Neuron (in vitro differentiated cells): Measurements from ENCODE around the gene SMG5.
"Not testable (repeated sequence)": the region's sequence is repeated elsewhere in the genome, so short reads cannot be mapped to it uniquely, and the experiment has no call there.

Experiments
- H2AFZ ChIP-seq: one replicate; pipeline ENCODE4 v1.6.1; 2013; ENCODE audit warnings: low read depth, mild to moderate bottlenecking, inconsistent platforms, low read length, moderate library complexity
- H3K27me3 ChIP-seq: one replicate; pipeline ENCODE4 v1.6.1; 2013; ENCODE audit warnings: low read length; ENCODE audit not compliant: insufficient read depth
- H3K36me3 ChIP-seq: one replicate; pipeline ENCODE4 v1.6.1; 2013; ENCODE audit warnings: low read length; ENCODE audit not compliant: insufficient read depth
- H3K4me1 ChIP-seq: one replicate; pipeline ENCODE4 v1.6.1; 2013; ENCODE audit warnings: low read length; ENCODE audit not compliant: insufficient read depth
- H3K4me3 ChIP-seq: 2 replicates; pipeline ENCODE4 v1.5.1; 2013; ENCODE audit warnings: mild to moderate bottlenecking, low read length, moderate library complexity
- H3K9me3 ChIP-seq: one replicate; pipeline ENCODE4 v1.6.1; 2013; ENCODE audit warnings: low read length

Gene SMG5, protein sequence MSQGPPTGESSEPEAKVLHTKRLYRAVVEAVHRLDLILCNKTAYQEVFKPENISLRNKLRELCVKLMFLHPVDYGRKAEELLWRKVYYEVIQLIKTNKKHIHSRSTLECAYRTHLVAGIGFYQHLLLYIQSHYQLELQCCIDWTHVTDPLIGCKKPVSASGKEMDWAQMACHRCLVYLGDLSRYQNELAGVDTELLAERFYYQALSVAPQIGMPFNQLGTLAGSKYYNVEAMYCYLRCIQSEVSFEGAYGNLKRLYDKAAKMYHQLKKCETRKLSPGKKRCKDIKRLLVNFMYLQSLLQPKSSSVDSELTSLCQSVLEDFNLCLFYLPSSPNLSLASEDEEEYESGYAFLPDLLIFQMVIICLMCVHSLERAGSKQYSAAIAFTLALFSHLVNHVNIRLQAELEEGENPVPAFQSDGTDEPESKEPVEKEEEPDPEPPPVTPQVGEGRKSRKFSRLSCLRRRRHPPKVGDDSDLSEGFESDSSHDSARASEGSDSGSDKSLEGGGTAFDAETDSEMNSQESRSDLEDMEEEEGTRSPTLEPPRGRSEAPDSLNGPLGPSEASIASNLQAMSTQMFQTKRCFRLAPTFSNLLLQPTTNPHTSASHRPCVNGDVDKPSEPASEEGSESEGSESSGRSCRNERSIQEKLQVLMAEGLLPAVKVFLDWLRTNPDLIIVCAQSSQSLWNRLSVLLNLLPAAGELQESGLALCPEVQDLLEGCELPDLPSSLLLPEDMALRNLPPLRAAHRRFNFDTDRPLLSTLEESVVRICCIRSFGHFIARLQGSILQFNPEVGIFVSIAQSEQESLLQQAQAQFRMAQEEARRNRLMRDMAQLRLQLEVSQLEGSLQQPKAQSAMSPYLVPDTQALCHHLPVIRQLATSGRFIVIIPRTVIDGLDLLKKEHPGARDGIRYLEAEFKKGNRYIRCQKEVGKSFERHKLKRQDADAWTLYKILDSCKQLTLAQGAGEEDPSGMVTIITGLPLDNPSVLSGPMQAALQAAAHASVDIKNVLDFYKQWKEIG

DNA sequence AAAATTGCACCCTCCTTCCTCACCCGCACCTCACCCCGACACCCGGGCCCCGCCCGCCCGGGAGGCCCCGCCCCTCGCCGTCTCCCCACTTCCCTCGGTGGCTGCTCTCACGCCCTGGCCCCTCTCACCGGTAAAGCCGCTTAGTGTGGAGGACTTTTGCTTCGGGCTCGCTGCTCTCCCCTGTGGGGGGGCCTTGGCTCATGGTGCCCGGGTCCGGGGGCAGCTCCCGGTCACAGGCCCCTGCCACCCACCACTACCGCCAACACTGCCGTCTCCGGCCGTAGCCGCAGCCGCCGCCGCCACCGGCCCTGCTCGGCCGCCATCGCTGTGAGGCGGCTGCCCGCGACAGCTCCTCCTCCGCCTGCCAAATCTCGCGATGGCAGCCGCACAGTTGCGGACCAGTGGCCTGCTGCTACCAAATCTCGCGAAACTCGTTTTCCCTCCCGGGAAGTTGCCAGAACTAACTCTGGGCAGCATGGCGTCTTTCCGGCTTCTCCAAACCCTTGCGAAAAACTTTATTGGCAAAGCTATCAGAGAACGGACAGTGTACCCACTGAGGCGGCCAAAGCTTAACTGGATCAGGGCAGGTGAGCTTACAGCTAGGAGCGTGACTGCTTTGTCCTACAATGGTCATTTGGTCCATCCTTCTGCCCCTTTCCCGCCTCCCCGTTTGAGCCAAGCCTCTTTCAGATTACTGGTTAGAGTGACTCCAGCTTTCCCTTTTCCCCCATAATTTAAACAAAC is at the start of gene SMG5:
Gene SMG5, minus strand, starts transcription at position 347 of the 744 bp plus-strand sequence. Its CDS starts 145 bp downstream, at position 202.
- Histone ChIP-seq H3K27me3 (no peaks in the 10 kb centered on the region), H3K4me1 (peaks cover 16% of the 10 kb centered on the region), H3K4me3 (peak within 1 kb of the TSS; percentile 65), H3K36me3 (peaks cover 20% of the 10 kb centered on the region), H2AFZ (peak within 1 kb of the TSS; percentile 40), H3K9me3 (no peaks in the 10 kb centered on the region)

DNA sequence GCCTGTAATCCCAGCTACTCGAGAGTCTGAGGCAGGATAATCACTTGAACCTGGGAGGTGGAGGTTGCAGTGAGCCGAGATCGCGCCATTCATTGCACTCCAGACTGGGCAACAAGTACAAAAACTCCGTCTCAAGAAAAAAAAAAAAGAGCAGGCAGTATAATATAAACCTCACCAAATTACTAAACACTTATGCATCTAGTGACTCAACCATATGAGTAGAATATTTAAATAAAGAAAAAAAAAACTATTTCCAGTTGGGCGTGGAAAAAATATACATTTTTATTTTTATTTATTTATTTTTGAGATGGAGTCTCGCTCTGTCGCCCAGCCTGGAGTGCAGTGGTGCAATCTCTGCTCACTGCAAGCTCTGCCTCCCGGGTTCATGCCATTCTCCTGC is 40.6 kb upstream of the SMG5 start:
- not testable (repeated sequence) for H3K4me3 ChIP-seq, H3K27me3 ChIP-seq, H3K9me3 ChIP-seq, H2AFZ ChIP-seq, H3K4me1 ChIP-seq
- H3K36me3 ChIP-seq, result peaks cover 77% of the 10 kb centered on the region

DNA sequence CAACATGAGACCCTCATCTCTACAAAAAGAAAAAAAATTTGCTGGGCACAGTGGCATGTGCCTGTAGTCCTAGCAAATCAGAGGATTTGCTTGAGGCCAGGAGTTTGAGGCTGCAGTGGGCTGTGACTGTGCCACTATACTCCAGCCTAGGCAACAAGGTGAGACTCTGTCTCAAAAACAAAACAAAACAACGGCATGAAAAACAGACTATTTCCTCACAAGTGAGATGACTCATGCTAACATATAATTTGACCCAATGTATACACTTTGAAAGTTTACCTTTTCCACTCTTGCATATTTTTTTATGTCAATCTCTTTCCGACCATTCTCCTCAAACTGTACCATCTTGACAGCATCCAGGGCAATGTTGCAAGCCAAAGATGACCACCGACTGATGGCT is 37.9 kb upstream of the SMG5 start:
- Histone ChIP-seq H3K36me3 (peaks cover 89% of the 10 kb centered on the region), H3K9me3 (no peaks in the 10 kb centered on the region), H3K27me3 (no peaks in the 10 kb centered on the region), H3K4me1 (no peaks in the 10 kb centered on the region), H3K4me3 (no peak overlapping the region), H2AFZ (no peak overlapping the region)

DNA sequence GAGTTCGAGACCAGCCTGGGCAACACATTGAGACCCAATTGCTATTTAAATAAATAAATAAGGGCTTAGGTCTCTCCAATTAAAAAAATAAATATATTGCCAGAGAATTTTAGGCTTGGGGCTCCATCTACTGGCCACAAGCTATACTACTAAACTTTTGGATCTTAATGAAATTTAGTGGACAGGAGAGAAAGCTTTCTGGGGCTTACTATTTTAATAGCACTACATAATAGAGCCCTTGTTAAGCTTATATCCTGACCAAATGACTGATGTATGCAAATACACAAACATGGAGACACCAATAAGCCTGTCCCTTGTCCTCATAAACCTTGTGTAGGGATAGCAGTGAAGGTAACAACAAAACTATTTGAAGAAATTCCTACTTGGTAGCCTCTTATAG is 37.0 kb upstream of the SMG5 start:
- Histone ChIP-seq H3K4me1 (no peaks in the 10 kb centered on the region), H3K36me3 (peaks cover 88% of the 10 kb centered on the region), H3K4me3 (no peak overlapping the region), H3K9me3 (no peaks in the 10 kb centered on the region), H2AFZ (no peak overlapping the region), H3K27me3 (no peaks in the 10 kb centered on the region)

DNA sequence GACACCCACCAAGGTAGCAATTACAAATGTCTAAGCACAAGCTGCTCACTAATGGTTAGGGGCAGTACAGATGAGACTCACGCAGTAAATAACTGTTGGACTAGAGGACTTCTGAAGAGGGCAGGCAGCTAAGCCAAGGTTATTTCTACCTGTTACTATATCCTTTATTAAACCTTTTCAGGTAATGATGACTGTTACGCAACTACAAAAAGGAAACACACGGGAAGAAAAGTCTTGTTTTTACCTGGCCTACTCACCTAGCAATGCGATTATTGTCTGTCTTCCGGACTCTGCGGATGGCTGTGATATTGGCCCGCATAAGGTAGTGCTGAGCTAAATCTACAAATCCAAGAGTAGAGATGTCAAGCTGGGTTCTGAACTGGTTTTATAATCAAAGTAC is 34.3 kb upstream of the SMG5 start:
- Histone ChIP-seq H3K4me1 (no peaks in the 10 kb centered on the region), H3K27me3 (no peaks in the 10 kb centered on the region), H2AFZ (no peak overlapping the region), H3K36me3 (peaks cover 89% of the 10 kb centered on the region), H3K9me3 (no peaks in the 10 kb centered on the region), H3K4me3 (no peak overlapping the region)

DNA sequence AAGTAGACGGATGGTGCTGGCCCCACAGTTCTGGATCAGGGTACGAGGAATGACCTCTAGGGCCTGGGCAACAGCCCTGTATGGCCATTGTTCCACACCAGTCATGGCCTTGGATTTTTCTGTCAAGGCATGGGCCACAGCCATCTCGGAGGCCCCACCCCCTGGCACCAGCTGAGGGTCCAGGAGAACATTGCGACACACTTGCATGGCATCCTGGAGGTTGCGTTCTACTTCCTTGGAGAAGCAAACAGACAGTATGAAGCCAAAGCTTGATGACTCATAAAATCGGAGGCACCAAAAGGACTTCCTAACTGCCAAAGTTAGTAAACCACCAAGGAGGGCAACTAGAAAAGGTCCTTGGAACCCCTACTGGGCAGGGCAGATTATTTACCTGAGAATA is 28.3 kb upstream of the SMG5 start:
- Histone ChIP-seq H3K4me1 (no peaks in the 10 kb centered on the region), H3K9me3 (no peaks in the 10 kb centered on the region), H2AFZ (no peak overlapping the region), H3K4me3 (no peak overlapping the region), H3K27me3 (no peaks in the 10 kb centered on the region), H3K36me3 (peaks cover 74% of the 10 kb centered on the region)

DNA sequence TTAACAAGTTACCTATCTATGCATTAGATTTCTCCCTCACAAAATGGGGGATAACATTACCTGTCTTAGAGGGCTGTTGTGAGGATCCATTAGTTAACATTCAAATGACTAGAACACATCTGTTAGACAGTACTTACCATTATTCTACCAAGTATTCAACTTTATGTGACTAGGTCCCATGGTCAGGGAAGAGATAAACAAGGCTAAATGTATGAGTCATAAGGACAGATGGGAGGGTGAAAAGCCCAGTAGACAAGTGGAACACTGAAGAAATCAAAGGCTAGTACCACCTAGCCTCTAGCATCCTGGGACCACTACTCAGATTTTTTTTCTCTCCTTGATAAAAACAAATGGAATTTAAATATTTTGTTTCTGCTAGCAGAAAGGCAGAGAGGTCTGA is 25.5 kb upstream of the SMG5 start:
- Histone ChIP-seq H3K4me1 (no peaks in the 10 kb centered on the region), H3K36me3 (peaks cover 63% of the 10 kb centered on the region), H3K27me3 (no peaks in the 10 kb centered on the region), H2AFZ (no peak overlapping the region), H3K4me3 (no peak overlapping the region), H3K9me3 (no peaks in the 10 kb centered on the region)

DNA sequence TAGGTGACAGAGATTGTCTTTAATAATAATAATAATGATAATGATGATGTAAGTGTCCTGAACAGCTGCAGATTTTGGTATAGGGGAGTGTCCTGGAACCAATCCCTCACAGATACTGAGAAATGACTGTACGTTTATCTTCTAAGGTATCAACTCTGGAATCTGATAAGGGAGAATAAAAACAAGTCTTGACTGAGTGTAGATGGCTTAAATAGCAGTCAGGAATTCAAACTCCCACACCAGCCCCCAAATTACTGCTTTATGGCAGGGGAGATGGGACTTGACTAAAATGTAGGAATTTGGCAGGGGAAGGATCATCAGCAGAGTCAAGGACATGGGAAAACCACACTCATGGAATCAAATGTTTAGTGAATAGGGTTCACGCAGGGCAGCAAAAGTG is 22.6 kb upstream of the SMG5 start:
- no peaks in the 10 kb centered on the region for H3K4me1 ChIP-seq
- H3K36me3 ChIP-seq, result peaks cover 37% of the 10 kb centered on the region
- H2AFZ ChIP-seq, result no peak overlapping the region
- H3K27me3 ChIP-seq, result no peaks in the 10 kb centered on the region
- no peak overlapping the region for H3K4me3 ChIP-seq
- no peaks in the 10 kb centered on the region for H3K9me3 ChIP-seq

DNA sequence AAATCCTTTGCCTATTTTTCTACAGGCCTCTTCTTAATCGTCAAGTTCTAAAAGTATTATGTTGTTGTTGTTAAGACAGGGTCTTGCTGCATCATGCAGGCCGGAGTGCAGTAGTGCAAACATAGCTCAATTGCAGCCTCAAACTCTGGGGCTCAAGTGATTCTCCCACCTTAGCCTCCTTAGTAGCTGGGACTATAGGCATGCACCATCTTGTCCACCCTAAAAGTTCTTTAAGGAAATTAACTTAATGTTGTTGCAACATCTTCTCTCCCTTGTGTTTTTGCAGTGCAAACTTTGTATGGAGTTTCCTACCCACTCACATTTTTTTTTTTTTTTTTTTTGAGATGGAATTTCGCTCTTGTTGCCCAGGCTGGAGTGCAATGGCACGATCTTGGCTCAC is 20.6 kb upstream of the SMG5 start:
- H3K4me1 ChIP-seq, result no peaks in the 10 kb centered on the region
- no peak overlapping the region for H3K4me3 ChIP-seq
- H3K27me3 ChIP-seq, result no peaks in the 10 kb centered on the region
- H3K36me3 ChIP-seq, result peaks cover 23% of the 10 kb centered on the region
- H2AFZ ChIP-seq, result no peak overlapping the region
- H3K9me3 ChIP-seq, result no peaks in the 10 kb centered on the region

DNA sequence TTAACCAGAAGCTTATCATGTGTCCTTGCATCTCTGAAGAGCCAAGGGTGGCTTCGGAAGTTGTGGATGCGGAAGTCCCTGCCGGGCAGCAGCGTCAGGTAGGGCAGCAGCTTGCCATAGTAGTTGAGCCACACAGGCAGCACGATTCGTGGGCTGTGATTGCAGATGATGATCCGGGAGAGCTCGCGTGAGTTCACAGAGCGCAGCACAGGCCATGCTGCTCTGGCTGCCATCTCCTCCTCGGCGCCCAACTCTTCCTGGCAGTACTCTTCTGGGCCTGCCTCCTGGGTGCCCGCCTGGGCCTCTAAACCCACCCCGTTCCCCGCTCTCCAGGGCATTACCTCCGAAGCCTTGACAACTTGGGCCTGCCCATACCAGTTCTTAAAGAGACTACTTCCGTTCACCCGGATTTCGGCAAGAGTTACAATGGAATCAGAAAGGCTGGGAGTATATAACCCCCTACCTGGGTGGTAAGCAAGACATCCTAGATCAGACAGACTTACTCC is 16.3 kb upstream of the SMG5 start, which contains the start of gene VHLL:
Gene VHLL, minus strand, starts transcription at position 456 of the 506 bp plus-strand sequence. Its CDS starts 118 bp downstream, at position 338.
- no peaks in the 10 kb centered on the region for H3K9me3 ChIP-seq
- H3K27me3 ChIP-seq, result no peaks in the 10 kb centered on the region
- peaks cover 3% of the 10 kb centered on the region for H3K4me1 ChIP-seq
- H2AFZ ChIP-seq, result no peak within 1 kb of the TSS
- H3K4me3 ChIP-seq, result no peak within 1 kb of the TSS
- H3K36me3 ChIP-seq, result peaks cover 3% of the 10 kb centered on the region

DNA sequence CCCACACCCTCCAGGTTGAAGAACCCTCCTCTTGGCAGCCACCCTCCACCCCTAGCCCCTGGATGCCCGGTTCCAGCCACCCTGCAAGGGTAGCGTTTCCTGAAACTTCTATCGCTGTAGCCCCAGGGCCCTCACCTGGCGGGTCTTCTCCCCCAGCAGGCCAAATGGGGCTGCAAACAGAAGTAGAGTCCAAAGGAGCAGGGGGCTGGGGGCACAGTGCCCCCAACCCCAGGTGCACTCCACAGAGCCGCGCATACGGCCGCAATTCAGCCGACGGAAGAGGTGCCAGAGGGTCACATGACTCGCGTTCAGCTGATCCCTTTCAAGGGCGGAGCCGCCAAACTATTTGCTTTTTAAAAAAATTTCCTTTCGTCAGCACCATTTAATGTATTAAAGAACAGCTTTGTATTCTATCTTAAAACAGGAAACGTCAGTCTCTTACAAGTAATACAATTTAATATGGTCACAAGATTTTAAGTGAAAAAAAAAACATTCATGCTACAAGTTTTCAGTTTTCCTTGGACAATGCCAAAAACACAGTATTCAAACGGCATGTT is 12.8 kb upstream of the SMG5 start, which contains the start of gene GLMP:
Gene GLMP, minus strand, starts transcription at position 289 of the 557 bp plus-strand sequence. Its CDS starts 34 bp downstream, at position 255.
- peak within 1 kb of the TSS; percentile 50 for H3K4me3 ChIP-seq
- no peaks in the 10 kb centered on the region for H3K27me3 ChIP-seq
- H3K36me3 ChIP-seq, result no peaks in the 10 kb centered on the region
- H2AFZ ChIP-seq, result peak within 1 kb of the TSS; percentile 83
- peaks cover 3% of the 10 kb centered on the region for H3K4me1 ChIP-seq
- no peaks in the 10 kb centered on the region for H3K9me3 ChIP-seq

DNA sequence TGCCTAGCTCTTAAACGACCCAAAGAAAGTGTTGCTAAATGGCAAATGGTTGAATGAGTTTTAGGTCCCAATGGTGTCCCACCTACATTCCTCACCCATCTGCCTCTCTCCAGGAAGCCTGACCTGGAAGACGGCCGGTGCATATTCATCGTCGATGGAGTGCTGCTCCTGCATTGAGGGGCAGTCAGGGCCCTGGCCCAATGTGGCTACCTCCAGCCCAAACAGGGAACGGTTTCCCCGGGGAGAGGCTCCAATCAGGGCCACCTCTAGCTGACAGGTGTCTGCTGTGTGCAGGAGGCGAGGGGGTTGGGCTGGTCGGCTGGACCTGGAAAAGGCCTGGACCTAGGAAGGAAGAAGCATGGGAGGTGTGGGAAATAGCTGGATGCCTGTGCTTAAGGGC is 11.3 kb upstream of the SMG5 start:
- H3K36me3 ChIP-seq, result peaks cover under 1% of the 10 kb centered on the region
- H3K27me3 ChIP-seq, result no peaks in the 10 kb centered on the region
- no peaks in the 10 kb centered on the region for H3K9me3 ChIP-seq
- no peak overlapping the region for H2AFZ ChIP-seq
- peaks cover 3% of the 10 kb centered on the region for H3K4me1 ChIP-seq
- H3K4me3 ChIP-seq, result no peak overlapping the region
